HG03108 (cell line): Measurements from ENCODE around the gene NPAS3.
A peak's percentile ranks its signal among the peaks of the same experiment; 100 is the strongest.

Experiments used
- ATAC-seq: cut with Tn5 transposase; IDR thresholded peaks from one replicate; pipeline ENCODE4 v1.9.1; 2021; ENCODE audit warnings: moderate library complexity; ENCODE audit not compliant: unreplicated experiment

Gene NPAS3

GRCh38 chr14:33768458-33768830 is 829.8 kb downstream of the NPAS3 start:
- ATAC-seq: no peak

GRCh38 chr14:33773205-33774030 is 834.7 kb downstream of the NPAS3 start:
- no peak for ATAC-seq

GRCh38 chr14:33774161-33774560 is 835.5 kb downstream of the NPAS3 start:
- ATAC-seq: no peak

GRCh38 chr14:33774723-33775470 is 836.2 kb downstream of the NPAS3 start:
- no peak for ATAC-seq

GRCh38 chr14:33776871-33777270 is 838.2 kb downstream of the NPAS3 start:
- ATAC-seq: no peak

- no peak for ATAC-seq
Measured at GRCh38 chr14:33777681-33778080, 839.0 kb downstream of the NPAS3 start.

GRCh38 chr14:33780035-33780434 is 841.4 kb downstream of the NPAS3 start:
- ATAC-seq: no peak

GRCh38 chr14:33781236-33781635 is 842.6 kb downstream of the NPAS3 start:
- no peak for ATAC-seq

- ATAC-seq: no peak
Measured at GRCh38 chr14:33782923-33783322, 844.2 kb downstream of the NPAS3 start.

- ATAC-seq: no peak
Measured at GRCh38 chr14:33786091-33786825, 847.6 kb downstream of the NPAS3 start.

- no peak for ATAC-seq
Measured at GRCh38 chr14:33788161-33788560, 849.5 kb downstream of the NPAS3 start.

- ATAC-seq: no peak
Measured at GRCh38 chr14:33790996-33791395, 852.3 kb downstream of the NPAS3 start.

GRCh38 chr14:33792009-33792719 is 853.5 kb downstream of the NPAS3 start:
- ATAC-seq: peak; percentile 36

GRCh38 chr14:33792720-33793368 is 854.2 kb downstream of the NPAS3 start:
- ATAC-seq: no peak

GRCh38 chr14:33793398-33794110 is 854.9 kb downstream of the NPAS3 start:
- no peak for ATAC-seq

GRCh38 chr14:33794791-33795305 is 856.2 kb downstream of the NPAS3 start:
- no peak for ATAC-seq

- ATAC-seq: no peak
Measured at GRCh38 chr14:33796356-33796755, 857.7 kb downstream of the NPAS3 start.

GRCh38 chr14:33799705-33800570 is 861.3 kb downstream of the NPAS3 start:
- no peak for ATAC-seq

GRCh38 chr14:33800735-33801163 is 862.1 kb downstream of the NPAS3 start:
- no peak for ATAC-seq
